ENCODE results near the gene SUGT1.

Gene SUGT1

GRCh38 chr13:52738719-52739467 is 86.3 kb downstream of the SUGT1 start:
- DNase-seq, result no peak

- DNase-seq, result no peak
These were observed 86.9 kb downstream of the SUGT1 start, which contains the start of gene CNMD for GRCh38 chr13:52739468-52740071. Gene CNMD (minus strand): TSS chr13:52739820. CDS start chr13:52739701, 119 bp downstream.

- DNase-seq, result no peak
These were observed 90.9 kb downstream of the SUGT1 start for GRCh38 chr13:52743569-52743968.

GRCh38 chr13:52743988-52744387 is 91.4 kb downstream of the SUGT1 start:
- DNase-seq, result no peak

- DNase-seq, result no peak
These were observed 92.3 kb downstream of the SUGT1 start for GRCh38 chr13:52744842-52745375.

- no peak for DNase-seq
These were observed 93.5 kb downstream of the SUGT1 start for GRCh38 chr13:52746141-52746540.

GRCh38 chr13:52749419-52749818 is 96.8 kb downstream of the SUGT1 start:
- no peak for DNase-seq
